ENCODE measurements around the gene MEIS1. TPM values are rescaled to one million over a fixed set of nuclear protein-coding genes. Genes with fewer than 3 reads are reported as not detected.
A peak's percentile ranks its signal among the peaks of the same experiment; 100 is the strongest.

Gene MEIS1
- total and polyA plus RNA-seq, 2 experiments from 2014 or later: 0.16 to 0.28 TPM

- H3K36me3 Mint-ChIP-seq (ENCODE audit: low read depth): no peaks in the 10 kb centered on the region
- Histone ChIP-seq H3K4me3 (no peak overlapping the region), H3K79me2 (replicated peaks; ENCODE audit: insufficient read depth) (no peaks in the 10 kb centered on the region), H3K27me3 (ENCODE audit: insufficient read depth) (no peaks in the 10 kb centered on the region), H3K9me2 (ENCODE audit: insufficient read depth) (no peaks in the 10 kb centered on the region), H2AFZ (peak overlapping the region; percentile 25; the same call in 1 of the 2 replicates), H3K36me3 (ENCODE audit: insufficient read depth) (no peaks in the 10 kb centered on the region), H3K27ac (ENCODE audit: low read depth) (no peak overlapping the region), H4K20me1 (replicated peaks; ENCODE audit: insufficient read depth) (no peaks in the 10 kb centered on the region), H3K4me1 (ENCODE audit: insufficient read depth) (peaks cover 10% of the 10 kb centered on the region), H3K4me2 (no peak overlapping the region), H3F3A (replicated peaks; ENCODE audit: low read depth) (no peaks in the 10 kb centered on the region)
- H3K4me3 Mint-ChIP-seq: no peak overlapping the region
- no peak overlapping the region for H3K27ac Mint-ChIP-seq
- H3K27me3 Mint-ChIP-seq (ENCODE audit: insufficient read depth, low read depth, poor library complexity): peaks cover 3% of the 10 kb centered on the region
- H3K4me1 Mint-ChIP-seq: peaks cover 28% of the 10 kb centered on the region
- TF ChIP-seq ZNF462 (CRISPR knock-in tag; IDR thresholded peaks at IDR 0.05) (no peak), JUNB (IDR thresholded peaks at IDR 0.05; ENCODE audit: unreplicated experiment) (no peak), CREB1 (CRISPR knock-in tag; IDR thresholded peaks at IDR 0.05; ENCODE audit: low read depth) (no peak), NANOG (IDR thresholded peaks at IDR 0.05; ENCODE audit: borderline replicate concordance) (no peak), ZNF114 (CRISPR knock-in tag; IDR thresholded peaks at IDR 0.05) (no peak)
- DNase-seq (ENCODE audit: low spot score) (no peak), ATAC-seq (no peak)
- no peaks in the 10 kb centered on the region for H3K9me3 Mint-ChIP-seq
Measured at GRCh38 chr2:66490588-66491001, 55.7 kb downstream of the MEIS1 start.

- TF ChIP-seq NANOG (IDR thresholded peaks at IDR 0.05; ENCODE audit: borderline replicate concordance): no peak
- no peak for TF ChIP-seq EZH2 (IDR thresholded peaks at IDR 0.05; ENCODE audit: low read depth, unreplicated experiment)
- TF ChIP-seq STAT1 (IDR thresholded peaks at IDR 0.05; ENCODE audit: unreplicated experiment): no peak
- TF ChIP-seq, protein P1, sequence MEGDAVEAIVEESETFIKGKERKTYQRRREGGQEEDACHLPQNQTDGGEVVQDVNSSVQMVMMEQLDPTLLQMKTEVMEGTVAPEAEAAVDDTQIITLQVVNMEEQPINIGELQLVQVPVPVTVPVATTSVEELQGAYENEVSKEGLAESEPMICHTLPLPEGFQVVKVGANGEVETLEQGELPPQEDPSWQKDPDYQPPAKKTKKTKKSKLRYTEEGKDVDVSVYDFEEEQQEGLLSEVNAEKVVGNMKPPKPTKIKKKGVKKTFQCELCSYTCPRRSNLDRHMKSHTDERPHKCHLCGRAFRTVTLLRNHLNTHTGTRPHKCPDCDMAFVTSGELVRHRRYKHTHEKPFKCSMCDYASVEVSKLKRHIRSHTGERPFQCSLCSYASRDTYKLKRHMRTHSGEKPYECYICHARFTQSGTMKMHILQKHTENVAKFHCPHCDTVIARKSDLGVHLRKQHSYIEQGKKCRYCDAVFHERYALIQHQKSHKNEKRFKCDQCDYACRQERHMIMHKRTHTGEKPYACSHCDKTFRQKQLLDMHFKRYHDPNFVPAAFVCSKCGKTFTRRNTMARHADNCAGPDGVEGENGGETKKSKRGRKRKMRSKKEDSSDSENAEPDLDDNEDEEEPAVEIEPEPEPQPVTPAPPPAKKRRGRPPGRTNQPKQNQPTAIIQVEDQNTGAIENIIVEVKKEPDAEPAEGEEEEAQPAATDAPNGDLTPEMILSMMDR (conservative IDR thresholded peaks at IDR 0.05; ENCODE audit: low read depth in 2 of 2): no peak
- Histone ChIP-seq H3K36me3 (ENCODE audit: insufficient read depth) (no peaks in the 10 kb centered on the region), H3K9me2 (ENCODE audit: insufficient read depth) (no peaks in the 10 kb centered on the region), H2AFZ (no peak overlapping the region), H3K79me2 (replicated peaks; ENCODE audit: insufficient read depth) (no peaks in the 10 kb centered on the region), H3K27ac (ENCODE audit: low read depth) (no peak overlapping the region), H3K4me3 (no peak overlapping the region), H4K20me1 (replicated peaks; ENCODE audit: insufficient read depth) (no peaks in the 10 kb centered on the region), H3K4me2 (no peak overlapping the region), H3F3A (replicated peaks; ENCODE audit: low read depth) (no peaks in the 10 kb centered on the region), H3K4me1 (ENCODE audit: insufficient read depth) (peaks cover 35% of the 10 kb centered on the region), H3K27me3 (ENCODE audit: insufficient read depth) (no peaks in the 10 kb centered on the region; the same call in 1 of the 2 replicates)
- no peak for DNase-seq (ENCODE audit: low spot score)
- H3K36me3 Mint-ChIP-seq (ENCODE audit: low read depth): no peaks in the 10 kb centered on the region
- ATAC-seq: no peak
- peaks cover 8% of the 10 kb centered on the region for H3K27me3 Mint-ChIP-seq (ENCODE audit: insufficient read depth, low read depth, poor library complexity)
- H3K9me3 Mint-ChIP-seq: no peaks in the 10 kb centered on the region
- H3K27ac Mint-ChIP-seq: no peak overlapping the region
- H3K4me3 Mint-ChIP-seq: no peak overlapping the region
- peaks cover 47% of the 10 kb centered on the region for H3K4me1 Mint-ChIP-seq
Measured at GRCh38 chr2:66494708-66495107, 59.8 kb downstream of the MEIS1 start.
